Measurements from ENCODE around the gene CLDN14.
"Not testable (repeated sequence)": the region's sequence is repeated elsewhere in the genome, so short reads cannot be mapped to it uniquely, and the experiment has no call there.

The CLDN14 gene

GRCh38 chr21:36502365-36502764 lies 22.4 kb upstream of the CLDN14 start:
- DNase-seq (ENCODE audit: low read depth, low spot score), result no peak

DNA sequence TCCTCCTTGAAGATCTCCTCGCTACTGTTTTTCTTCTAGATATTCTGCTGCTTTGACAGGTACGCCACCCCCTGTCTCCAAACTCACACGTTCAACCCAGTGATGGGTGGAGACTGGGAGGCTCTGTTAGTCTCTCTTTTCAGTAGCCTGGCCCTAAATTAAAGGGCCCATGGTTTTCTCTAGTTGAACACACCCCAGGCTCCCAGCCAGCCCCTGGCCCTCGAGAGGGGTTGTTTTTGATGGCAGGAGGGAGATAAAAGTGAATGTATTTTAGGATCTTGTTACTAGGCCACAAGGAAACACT lies 21.6 kb upstream of the CLDN14 start:
- no peak for DNase-seq (ENCODE audit: low read depth, low spot score)

- DNase-seq (ENCODE audit: low read depth, low spot score), result no peak
These were observed 19.9 kb upstream of the CLDN14 start for GRCh38 chr21:36499578-36500471.

DNA sequence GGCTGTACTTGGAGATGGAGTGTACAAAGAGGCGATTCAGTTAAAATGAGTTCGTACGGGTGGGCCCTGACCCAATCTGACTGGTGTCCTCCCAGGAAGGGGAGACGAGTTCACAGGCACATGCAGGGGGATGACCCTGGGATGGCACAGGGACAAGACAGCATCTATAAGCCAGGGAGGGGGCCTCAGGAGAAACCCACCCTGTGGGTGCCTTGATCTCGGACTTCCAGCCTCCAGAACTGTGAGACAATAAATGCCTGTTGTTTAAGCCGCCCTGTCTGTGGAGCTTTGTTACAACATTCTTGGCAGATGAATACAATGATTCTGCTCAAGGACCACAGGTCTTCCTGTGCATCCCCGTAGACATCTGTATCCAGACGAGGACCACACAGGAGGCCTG lies 14.6 kb upstream of the CLDN14 start:
- no peak for DNase-seq (ENCODE audit: low read depth, low spot score)

DNA sequence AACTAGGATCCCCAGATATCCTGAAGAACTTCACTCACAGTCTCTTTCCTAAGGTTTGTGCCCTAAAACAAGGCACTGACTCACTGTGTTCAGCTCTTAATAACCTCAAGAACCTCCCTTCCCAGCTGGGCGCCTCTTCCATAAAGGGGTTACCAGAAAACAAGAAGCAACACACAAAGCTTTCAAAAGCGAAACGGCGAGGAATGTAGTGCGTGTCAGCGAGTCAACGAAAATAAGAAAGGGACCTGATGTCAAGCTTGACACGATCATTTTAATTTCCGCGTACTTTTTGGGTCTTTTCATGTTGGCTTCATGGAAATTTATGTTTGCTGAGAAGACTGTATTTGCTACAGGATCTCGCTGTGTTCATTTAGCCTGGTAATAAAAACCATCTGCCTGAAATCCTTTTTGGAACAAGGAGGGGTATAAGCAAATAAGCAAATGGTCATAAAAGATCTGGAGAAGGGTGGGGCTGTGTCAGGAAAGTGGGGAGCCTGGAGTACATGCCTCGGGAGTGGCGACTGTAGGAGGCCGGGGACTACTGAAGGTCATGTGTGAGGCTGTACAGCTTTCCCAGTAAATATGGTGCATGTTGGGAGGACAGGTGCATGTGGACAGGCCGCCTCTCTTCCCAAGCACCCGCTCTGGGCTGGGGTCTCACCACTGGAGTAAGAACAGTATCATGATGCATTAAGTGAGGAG lies 11.4 kb upstream of the CLDN14 start:
- no peak for DNase-seq (ENCODE audit: low read depth, low spot score)

DNA sequence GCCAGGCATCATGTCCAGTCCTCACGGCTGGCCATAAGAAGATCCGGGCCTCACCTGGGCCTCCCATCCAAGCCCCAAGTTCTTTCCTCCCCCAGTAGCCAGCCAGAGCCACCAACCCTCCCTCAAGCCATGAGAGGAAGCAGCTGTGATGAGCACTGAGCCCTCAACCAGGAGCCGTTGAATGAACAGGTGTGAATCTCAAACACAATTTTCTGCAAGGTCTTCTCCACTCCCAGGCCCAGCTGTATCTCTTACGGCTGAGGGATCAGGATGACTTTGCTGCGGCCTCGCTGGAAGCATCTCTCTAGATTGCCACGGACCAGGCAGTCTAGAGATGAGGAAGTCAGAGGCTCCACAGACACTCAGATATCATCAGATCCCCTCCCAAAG lies 9.8 kb upstream of the CLDN14 start:
- no peak for DNase-seq (ENCODE audit: low read depth, low spot score)

DNA sequence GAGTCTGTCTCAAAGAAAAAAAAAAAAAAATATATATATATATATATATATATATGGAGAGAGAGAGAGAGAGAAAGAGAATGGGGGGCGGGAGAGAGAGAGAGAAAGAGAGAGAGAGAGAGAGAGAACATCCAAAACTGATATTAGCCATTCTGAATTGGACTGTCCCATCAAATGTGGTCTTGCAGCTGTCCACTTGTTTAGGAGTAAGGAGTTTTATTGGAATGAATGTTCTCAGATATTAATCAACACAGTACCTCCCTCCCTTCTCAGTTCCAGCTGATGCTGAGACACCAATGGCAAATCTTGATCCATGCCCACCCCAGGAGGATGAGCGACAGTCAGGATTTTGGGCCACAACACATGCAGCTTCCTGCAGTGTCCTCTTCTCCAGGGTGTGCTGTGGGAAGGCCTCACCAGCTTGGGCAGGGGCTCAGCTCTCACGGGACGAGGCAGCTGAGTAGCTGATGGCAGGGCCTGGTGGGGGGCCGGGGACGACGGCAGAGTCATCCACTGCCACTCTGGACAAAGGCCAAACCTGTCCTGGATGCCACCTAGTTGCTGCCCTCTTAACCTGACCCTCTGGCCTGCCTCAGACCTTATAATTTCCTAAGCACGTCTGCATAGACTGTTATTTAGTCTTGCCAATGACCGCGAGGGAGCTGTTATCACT lies 9.3 kb upstream of the CLDN14 start:
- no peak for DNase-seq (ENCODE audit: low read depth, low spot score)

- DNase-seq (ENCODE audit: low read depth, low spot score), result no peak
These were observed 7.9 kb upstream of the CLDN14 start for GRCh38 chr21:36487641-36488307.

DNA sequence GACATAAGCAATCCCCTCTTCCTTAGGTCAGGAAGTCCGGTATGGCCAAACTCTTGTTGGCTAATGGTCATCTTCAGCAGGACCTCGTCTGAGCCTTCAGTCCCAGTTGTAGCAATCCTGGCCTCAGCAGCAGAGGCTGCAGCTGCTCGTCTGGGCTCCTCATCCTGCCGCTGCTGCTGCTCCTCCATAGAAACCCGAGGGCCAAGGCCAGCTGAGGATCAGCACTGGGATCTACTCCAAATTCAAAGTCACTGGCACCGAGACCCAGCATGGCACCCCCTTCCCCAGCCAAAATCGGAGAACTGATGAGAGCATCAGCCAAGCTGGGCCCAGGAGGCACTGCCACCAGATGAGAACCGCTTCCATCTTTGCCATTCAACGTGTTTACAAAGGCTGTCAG lies 6.3 kb upstream of the CLDN14 start:
- DNase-seq (ENCODE audit: low read depth, low spot score), result no peak

GRCh38 chr21:36485476-36485875 lies 5.6 kb upstream of the CLDN14 start:
- DNase-seq (ENCODE audit: low read depth, low spot score), result no peak

- no peak for DNase-seq (ENCODE audit: low read depth, low spot score)
These were observed 3.2 kb upstream of the CLDN14 start for GRCh38 chr21:36483095-36483494.

- DNase-seq (ENCODE audit: low read depth, low spot score), result no peak
These were observed 2.8 kb upstream of the CLDN14 start for GRCh38 chr21:36482673-36483072.

GRCh38 chr21:36482181-36482580 lies 2.3 kb upstream of the CLDN14 start:
- DNase-seq (ENCODE audit: low read depth, low spot score), result no peak

DNA sequence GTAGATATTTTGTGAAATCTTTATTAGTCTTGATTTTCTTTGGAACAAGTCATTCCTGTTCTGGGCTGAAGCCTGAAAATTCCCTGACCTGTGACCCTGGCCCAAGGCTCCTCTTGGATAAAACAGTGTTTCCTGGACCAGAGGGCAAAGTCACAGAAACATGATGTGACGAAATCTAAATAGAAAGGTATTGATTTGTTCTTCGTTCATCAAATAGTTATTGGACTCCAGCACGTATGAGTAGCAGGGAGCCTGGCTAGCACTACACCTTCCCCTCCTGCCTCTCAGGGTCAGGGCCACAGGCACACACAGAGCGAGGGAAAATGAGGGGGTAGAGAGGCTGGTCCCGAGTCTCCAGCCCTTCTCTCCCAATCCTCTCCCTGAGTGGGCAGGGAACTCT lies 1.7 kb upstream of the CLDN14 start:
- DNase-seq (ENCODE audit: low read depth, low spot score), result no peak

DNA sequence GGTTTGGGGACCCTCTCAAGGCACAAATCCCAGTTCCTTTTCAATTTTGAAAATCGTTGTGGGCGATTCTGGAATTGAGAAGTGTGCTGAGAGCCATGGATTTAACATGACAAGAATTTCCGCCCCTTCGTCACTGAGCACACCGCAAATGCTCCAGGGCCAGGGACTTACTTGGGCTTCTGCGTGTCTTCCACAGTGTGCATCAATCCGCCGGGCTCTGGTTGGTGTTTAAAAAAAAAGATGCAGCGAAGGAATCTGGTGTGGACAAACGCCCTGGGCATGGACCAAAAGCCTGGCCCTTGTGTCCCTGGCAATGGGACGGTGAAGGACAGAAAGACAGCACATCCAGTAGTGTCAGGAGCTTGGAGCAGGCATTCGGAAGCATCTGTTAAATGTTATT lies 696 bp upstream of the CLDN14 start:
- no peak for DNase-seq (ENCODE audit: low read depth, low spot score)

DNA sequence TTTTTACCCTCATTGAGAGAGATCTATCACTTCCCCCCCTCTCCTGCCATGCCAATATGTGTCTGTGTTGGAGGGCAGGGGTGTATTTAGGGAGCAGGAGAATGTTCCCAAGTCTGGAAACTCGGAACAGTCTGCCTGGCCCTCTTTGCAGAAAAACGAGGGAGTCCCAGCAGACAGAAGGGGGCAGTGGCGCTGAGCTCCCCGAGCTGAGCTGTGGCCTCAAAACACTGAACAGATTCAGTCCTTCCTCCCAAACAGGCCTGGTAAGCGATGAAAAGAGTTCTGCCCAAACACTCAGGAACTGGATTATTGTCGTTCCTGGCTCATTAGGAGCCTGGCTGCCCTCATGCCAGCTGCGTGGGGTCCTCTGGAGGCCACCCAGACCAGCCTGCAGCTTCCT lies 981 bp downstream of the CLDN14 start:
- no peak for DNase-seq (ENCODE audit: low read depth, low spot score)

GRCh38 chr21:36478207-36478701 lies 1.7 kb downstream of the CLDN14 start:
- no peak for DNase-seq (ENCODE audit: low read depth, low spot score)

- no peak for DNase-seq (ENCODE audit: low read depth, low spot score)
These were observed 2.4 kb downstream of the CLDN14 start for GRCh38 chr21:36477559-36477958.

- DNase-seq (ENCODE audit: low read depth, low spot score), result no peak
These were observed 2.9 kb downstream of the CLDN14 start for GRCh38 chr21:36477001-36477400.

- not testable (repeated sequence) for DNase-seq (ENCODE audit: low read depth, low spot score)
These were observed 3.4 kb downstream of the CLDN14 start for GRCh38 chr21:36476541-36476940.

DNA sequence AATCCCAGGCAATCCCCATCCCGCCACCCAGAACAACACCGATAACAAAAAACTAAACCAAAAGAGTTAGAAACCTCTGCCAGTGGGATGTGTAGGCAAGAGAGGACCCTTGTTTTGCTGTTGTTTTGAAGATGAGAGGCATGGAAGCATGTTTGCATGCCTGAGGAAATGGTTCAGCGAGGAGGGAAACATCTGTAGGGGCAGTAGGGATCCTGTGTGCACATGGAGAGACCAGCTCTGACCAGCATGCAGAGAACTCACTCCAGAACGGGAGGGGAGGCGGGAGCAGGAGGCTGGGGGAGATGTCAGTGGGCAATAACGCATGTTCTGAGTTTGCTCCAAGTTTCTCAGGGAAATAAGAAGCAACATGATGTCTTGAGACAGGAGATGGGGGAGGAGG lies 5.3 kb downstream of the CLDN14 start:
- no peak for DNase-seq (ENCODE audit: low read depth, low spot score)

DNA sequence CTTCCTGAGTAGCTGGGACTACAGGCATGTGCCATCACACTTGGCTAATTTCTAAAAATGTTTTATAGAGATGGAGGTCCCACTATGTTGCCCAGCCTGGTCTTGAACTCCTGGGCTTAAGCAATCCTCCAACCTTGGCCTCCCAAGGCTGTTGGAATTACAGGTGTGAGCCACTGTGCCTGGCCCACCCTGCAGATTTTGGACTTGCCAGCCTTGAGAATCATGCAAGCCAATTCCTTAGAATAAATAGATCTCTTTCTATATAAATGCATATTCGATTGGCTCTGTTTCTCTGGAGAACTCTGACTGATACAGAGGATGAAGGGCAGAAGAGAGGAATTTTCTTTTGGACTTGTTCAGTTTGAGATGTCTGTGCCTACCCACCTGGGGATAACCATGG lies 6.7 kb downstream of the CLDN14 start:
- no peak for DNase-seq (ENCODE audit: low read depth, low spot score)

Measured in activated CD4-positive, CD25-positive, alpha-beta regulatory T cell treated with anti-CD3 and anti-CD28 coated beads, Interleukin-2, amount 50 U/mL, for 16 hours (primary cell).